ENCODE measurements around the gene SLC8A1.

SLC8A1 gene

GRCh38 chr2:40279482-40279881 is 172.4 kb downstream of the SLC8A1 start:
- Histone ChIP-seq H3K9me3 (ENCODE audit: control insufficient read depth in 5 of 5, low read length in 5 of 5) (no peaks in the 10 kb centered on the region), H3K27me3 (ENCODE audit: control insufficient read depth in 5 of 5, insufficient read depth in 4 of 5, low read length in 5 of 5) (no peaks in the 10 kb centered on the region), H3K4me3 (ENCODE audit: low read depth in 1 of 5, low read length in 5 of 5) (peak overlapping the region in 1 of 5 donors; percentile 30), H3K9ac (ENCODE audit: low read length in 5 of 5) (peak overlapping the region in 1 of 5 donors; percentile 11), H3K36me3 (ENCODE audit: control insufficient read depth in 5 of 5, insufficient read depth in 5 of 5, low read length in 5 of 5) (no peaks in the 10 kb centered on the region), H3K4me1 (ENCODE audit: control insufficient read depth in 5 of 5, insufficient read depth in 5 of 5, low read length in 5 of 5) (peaks cover 1 to 40% (median 27%) of the 10 kb centered on the region in 5 donors), H3K27ac (ENCODE audit: low read depth, low read length) (no peak overlapping the region)

GRCh38 chr2:40279001-40279400 is 172.9 kb downstream of the SLC8A1 start:
- H3K27ac ChIP-seq (ENCODE audit: low read depth, low read length) = no peak overlapping the region
- H3K36me3 ChIP-seq (ENCODE audit: control insufficient read depth in 5 of 5, insufficient read depth in 5 of 5, low read length in 5 of 5) = no peaks in the 10 kb centered on the region
- no peaks in the 10 kb centered on the region for H3K9me3 ChIP-seq (ENCODE audit: control insufficient read depth in 5 of 5, low read length in 5 of 5)

GRCh38 chr2:40276076-40276475 is 175.8 kb downstream of the SLC8A1 start:
- H3K4me3 ChIP-seq (ENCODE audit: low read depth in 1 of 5, low read length in 5 of 5) = no peak overlapping the region
- H3K9me3 ChIP-seq (ENCODE audit: control insufficient read depth in 5 of 5, low read length in 5 of 5) = no peaks in the 10 kb centered on the region
- H3K4me1 ChIP-seq (ENCODE audit: control insufficient read depth in 5 of 5, insufficient read depth in 5 of 5, low read length in 5 of 5) = peaks cover 1 to 31% (median 20%) of the 10 kb centered on the region in 5 donors
- H3K27me3 ChIP-seq (ENCODE audit: control insufficient read depth in 5 of 5, insufficient read depth in 4 of 5, low read length in 5 of 5) = no peaks in the 10 kb centered on the region
- H3K36me3 ChIP-seq (ENCODE audit: control insufficient read depth in 5 of 5, insufficient read depth in 5 of 5, low read length in 5 of 5) = no peaks in the 10 kb centered on the region
- no peak overlapping the region for H3K27ac ChIP-seq (ENCODE audit: low read depth, low read length)
- peak overlapping the region in 1 of 5 donors; percentile 26 for H3K9ac ChIP-seq (ENCODE audit: low read length in 5 of 5)

More at GRCh38 chr2:40279001-40279400, 172.9 kb downstream of the SLC8A1 start:
- Histone ChIP-seq H3K4me3 (ENCODE audit: low read depth in 1 of 5, low read length in 5 of 5) (peak overlapping the region in 2 of 5 donors; percentile 10 to 30), H3K4me1 (ENCODE audit: control insufficient read depth in 5 of 5, insufficient read depth in 5 of 5, low read length in 5 of 5) (peaks cover 1 to 43% (median 28%) of the 10 kb centered on the region in 5 donors), H3K9ac (ENCODE audit: low read length in 5 of 5) (peak overlapping the region in 1 of 5 donors; percentile 11), H3K27me3 (ENCODE audit: control insufficient read depth in 5 of 5, insufficient read depth in 4 of 5, low read length in 5 of 5) (no peaks in the 10 kb centered on the region)

- no peaks in the 10 kb centered on the region for H3K9me3 ChIP-seq (ENCODE audit: control insufficient read depth in 5 of 5, low read length in 5 of 5)
- no peak overlapping the region for H3K9ac ChIP-seq (ENCODE audit: low read length in 5 of 5)
- no peaks in the 10 kb centered on the region for H3K27me3 ChIP-seq (ENCODE audit: control insufficient read depth in 5 of 5, insufficient read depth in 4 of 5, low read length in 5 of 5)
- H3K27ac ChIP-seq (ENCODE audit: low read depth, low read length) = no peak overlapping the region
- H3K36me3 ChIP-seq (ENCODE audit: control insufficient read depth in 5 of 5, insufficient read depth in 5 of 5, low read length in 5 of 5) = no peaks in the 10 kb centered on the region
- H3K4me3 ChIP-seq (ENCODE audit: low read depth in 1 of 5, low read length in 5 of 5) = no peak overlapping the region
- H3K4me1 ChIP-seq (ENCODE audit: control insufficient read depth in 5 of 5, insufficient read depth in 5 of 5, low read length in 5 of 5) = peaks cover 0 to 23% (median 15%) of the 10 kb centered on the region in 5 donors
Observed at GRCh38 chr2:40274270-40274669, 177.6 kb downstream of the SLC8A1 start.

GRCh38 chr2:40273734-40274182 is 178.1 kb downstream of the SLC8A1 start:
- H3K36me3 ChIP-seq (ENCODE audit: control insufficient read depth in 5 of 5, insufficient read depth in 5 of 5, low read length in 5 of 5) = no peaks in the 10 kb centered on the region
- no peaks in the 10 kb centered on the region for H3K9me3 ChIP-seq (ENCODE audit: control insufficient read depth in 5 of 5, low read length in 5 of 5)
- H3K4me3 ChIP-seq (ENCODE audit: low read depth in 1 of 5, low read length in 5 of 5) = no peak overlapping the region
- no peak overlapping the region for H3K9ac ChIP-seq (ENCODE audit: low read length in 5 of 5)
- no peaks in the 10 kb centered on the region for H3K27me3 ChIP-seq (ENCODE audit: control insufficient read depth in 5 of 5, insufficient read depth in 4 of 5, low read length in 5 of 5)
- no peak overlapping the region for H3K27ac ChIP-seq (ENCODE audit: low read depth, low read length)
- H3K4me1 ChIP-seq (ENCODE audit: control insufficient read depth in 5 of 5, insufficient read depth in 5 of 5, low read length in 5 of 5) = peaks cover 0 to 19% (median 10%) of the 10 kb centered on the region in 5 donors

GRCh38 chr2:40271094-40271493 is 180.8 kb downstream of the SLC8A1 start:
- no peak overlapping the region for H3K27ac ChIP-seq (ENCODE audit: low read depth, low read length)
- H3K36me3 ChIP-seq (ENCODE audit: control insufficient read depth in 5 of 5, insufficient read depth in 5 of 5, low read length in 5 of 5) = no peaks in the 10 kb centered on the region
- peaks cover 0 to 16% (median 7%) of the 10 kb centered on the region in 5 donors for H3K4me1 ChIP-seq (ENCODE audit: control insufficient read depth in 5 of 5, insufficient read depth in 5 of 5, low read length in 5 of 5)
- no peaks in the 10 kb centered on the region for H3K27me3 ChIP-seq (ENCODE audit: control insufficient read depth in 5 of 5, insufficient read depth in 4 of 5, low read length in 5 of 5)
- no peak overlapping the region for H3K9ac ChIP-seq (ENCODE audit: low read length in 5 of 5)
- no peak overlapping the region for H3K4me3 ChIP-seq (ENCODE audit: low read depth in 1 of 5, low read length in 5 of 5)
- no peaks in the 10 kb centered on the region for H3K9me3 ChIP-seq (ENCODE audit: control insufficient read depth in 5 of 5, low read length in 5 of 5)

- no peaks in the 10 kb centered on the region for H3K9me3 ChIP-seq (ENCODE audit: control insufficient read depth in 5 of 5, low read length in 5 of 5)
- peaks cover 0 to 11% (median 5%) of the 10 kb centered on the region in 5 donors for H3K4me1 ChIP-seq (ENCODE audit: control insufficient read depth in 5 of 5, insufficient read depth in 5 of 5, low read length in 5 of 5)
Observed at GRCh38 chr2:40270372-40270771, 181.5 kb downstream of the SLC8A1 start.

GRCh38 chr2:40268566-40268965 is 183.3 kb downstream of the SLC8A1 start:
- no peak overlapping the region for H3K9ac ChIP-seq (ENCODE audit: low read length in 5 of 5)
- H3K27ac ChIP-seq (ENCODE audit: low read depth, low read length) = no peak overlapping the region
- H3K27me3 ChIP-seq (ENCODE audit: control insufficient read depth in 5 of 5, insufficient read depth in 4 of 5, low read length in 5 of 5) = no peaks in the 10 kb centered on the region
- H3K4me1 ChIP-seq (ENCODE audit: control insufficient read depth in 5 of 5, insufficient read depth in 5 of 5, low read length in 5 of 5) = peaks cover 0 to 3% (median 0%) of the 10 kb centered on the region in 5 donors
- H3K36me3 ChIP-seq (ENCODE audit: control insufficient read depth in 5 of 5, insufficient read depth in 5 of 5, low read length in 5 of 5) = no peaks in the 10 kb centered on the region
- H3K9me3 ChIP-seq (ENCODE audit: control insufficient read depth in 5 of 5, low read length in 5 of 5) = no peaks in the 10 kb centered on the region
- no peak overlapping the region for H3K4me3 ChIP-seq (ENCODE audit: low read depth in 1 of 5, low read length in 5 of 5)

More at GRCh38 chr2:40270372-40270771, 181.5 kb downstream of the SLC8A1 start:
- no peak overlapping the region for H3K27ac ChIP-seq (ENCODE audit: low read depth, low read length)
- no peak overlapping the region for H3K9ac ChIP-seq (ENCODE audit: low read length in 5 of 5)
- H3K4me3 ChIP-seq (ENCODE audit: low read depth in 1 of 5, low read length in 5 of 5) = no peak overlapping the region
- H3K27me3 ChIP-seq (ENCODE audit: control insufficient read depth in 5 of 5, insufficient read depth in 4 of 5, low read length in 5 of 5) = no peaks in the 10 kb centered on the region
- no peaks in the 10 kb centered on the region for H3K36me3 ChIP-seq (ENCODE audit: control insufficient read depth in 5 of 5, insufficient read depth in 5 of 5, low read length in 5 of 5)

GRCh38 chr2:40266201-40266600 is 185.7 kb downstream of the SLC8A1 start:
- no peaks in the 10 kb centered on the region for H3K4me1 ChIP-seq (ENCODE audit: control insufficient read depth in 5 of 5, insufficient read depth in 5 of 5, low read length in 5 of 5)
- no peak overlapping the region for H3K9ac ChIP-seq (ENCODE audit: low read length in 5 of 5)
- H3K4me3 ChIP-seq (ENCODE audit: low read depth in 1 of 5, low read length in 5 of 5) = no peak overlapping the region
- H3K27ac ChIP-seq (ENCODE audit: low read depth, low read length) = no peak overlapping the region
- no peaks in the 10 kb centered on the region for H3K27me3 ChIP-seq (ENCODE audit: control insufficient read depth in 5 of 5, insufficient read depth in 4 of 5, low read length in 5 of 5)
- no peaks in the 10 kb centered on the region for H3K9me3 ChIP-seq (ENCODE audit: control insufficient read depth in 5 of 5, low read length in 5 of 5)
- H3K36me3 ChIP-seq (ENCODE audit: control insufficient read depth in 5 of 5, insufficient read depth in 5 of 5, low read length in 5 of 5) = no peaks in the 10 kb centered on the region

GRCh38 chr2:40265602-40266001 is 186.3 kb downstream of the SLC8A1 start:
- Histone ChIP-seq H3K27ac (ENCODE audit: low read depth, low read length) (no peak overlapping the region), H3K36me3 (ENCODE audit: control insufficient read depth in 5 of 5, insufficient read depth in 5 of 5, low read length in 5 of 5) (no peaks in the 10 kb centered on the region), H3K4me1 (ENCODE audit: control insufficient read depth in 5 of 5, insufficient read depth in 5 of 5, low read length in 5 of 5) (no peaks in the 10 kb centered on the region), H3K27me3 (ENCODE audit: control insufficient read depth in 5 of 5, insufficient read depth in 4 of 5, low read length in 5 of 5) (no peaks in the 10 kb centered on the region), H3K9ac (ENCODE audit: low read length in 5 of 5) (no peak overlapping the region), H3K9me3 (ENCODE audit: control insufficient read depth in 5 of 5, low read length in 5 of 5) (no peaks in the 10 kb centered on the region), H3K4me3 (ENCODE audit: low read depth in 1 of 5, low read length in 5 of 5) (no peak overlapping the region)
